H1 (cell line): ENCODE measurements around the gene NR3C2. TPM values are rescaled to one million over a fixed set of nuclear protein-coding genes. Genes with fewer than 3 reads are reported as not detected.

Source experiments
- CBX8 ChIP-seq: fragments of 300-800, 300-1000 bp; sonication (generic); IDR thresholded peaks from 2 replicates; pipeline ENCODE4 v1.7.1; 2016; ENCODE audit warnings: low read depth, low read length, borderline replicate concordance
- CREB1 ChIP-seq: IDR thresholded peaks from 2 replicates; pipeline ENCODE4 v1.6.1; 2012; ENCODE audit warnings: inconsistent platforms
- NANOG ChIP-seq: IDR thresholded peaks from 2 replicates; pipeline ENCODE4 v1.6.1; 2011; ENCODE audit warnings: low read length, low read depth, mild to moderate bottlenecking, inconsistent platforms; ENCODE audit not compliant: insufficient read depth, poor library complexity, severe bottlenecking
- RFX5 ChIP-seq: IDR thresholded peaks from 2 replicates; pipeline ENCODE4 v1.6.1; 2011; ENCODE audit warnings: low read depth, low read length, improper control_type of control experiment, borderline replicate concordance
- SUZ12 ChIP-seq: fragments of 200-600 bp; sonication (generic); IDR thresholded peaks from 2 replicates; pipeline ENCODE4 v1.6.1; 2012; ENCODE audit warnings: mild to moderate bottlenecking, inconsistent platforms, low read length, moderate library complexity, mixed read lengths
- polyA plus RNA-seq, 7 experiments: library from polyadenylated mRNA; depleted of rRNA in 3 of 7; stranded (reverse) in 5 of 7; unstranded in 2 of 7; fragments of >200 nt in 5 of 7; fragments of 200-250 nt in 2 of 7; gene quantifications; 1 replicate in 5 of 7; 2 replicates in 1 of 7; 4 replicates in 1 of 7; pipeline versions ENCODE4 v1.2.1 to v1.2.3, GENCODE V29; 2011 to 2013; ENCODE audit warnings: missing spikeins in 2 of 7, mixed read lengths in 2 of 7
- total RNA-seq: library from RNA; stranded (reverse); fragmentation: NEBNext Ultra II Directional; extraction: Animal tissue kit (Norgen Biotek cat#: 25700); gene quantifications from 2 replicates; pipeline ENCODE4 v1.2.1, GENCODE V29; 2021

The NR3C2 gene
- total and polyA plus RNA-seq, 2 of the 8 experiments (the other 6 are each of a cell fraction or from before 2014, with no cell fraction given) = 0.80 to 3.9 TPM

DNA sequence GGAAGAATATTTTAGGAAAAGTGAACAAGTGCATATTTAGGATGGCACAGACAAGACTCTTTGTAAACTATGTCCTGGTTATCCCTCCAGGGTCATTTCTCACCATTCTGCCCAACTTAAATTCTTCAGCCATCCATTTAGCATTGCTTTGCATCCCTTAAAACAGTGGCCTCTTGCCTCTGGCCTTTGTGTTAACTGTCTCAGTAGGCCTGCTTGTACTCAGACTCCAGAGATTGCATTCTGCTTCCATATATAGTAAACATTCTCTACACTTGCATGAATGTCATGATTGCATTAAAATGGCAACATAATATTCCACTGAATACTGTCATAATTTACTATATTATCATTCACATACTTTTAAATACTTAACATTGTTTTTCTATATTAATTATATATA lies 43.2 kb downstream of the NR3C2 start (continued):
- TF ChIP-seq CREB1 (no peak), CBX8 (no peak), RFX5 (no peak), NANOG (no peak), SUZ12 (no peak)
